GM12873 (cell line): ENCODE measurements around the gene MPC1.

Source experiments
- CTCF ChIP-seq: IDR thresholded peaks from 2 replicates; pipeline ENCODE4 v1.5.1; 2012; ENCODE audit warnings: low read depth, mild to moderate bottlenecking, moderate library complexity, low read length, control low read depth; ENCODE audit not compliant: insufficient read depth; ENCODE audit errors: missing control alignments

Gene MPC1

GRCh38 chr6:166360243-166361076 is 22.3 kb downstream of the MPC1 start:
- no peak for TF ChIP-seq CTCF

- TF ChIP-seq CTCF = no peak
Observed at GRCh38 chr6:166355552-166355951, 27.2 kb downstream of the MPC1 start.

GRCh38 chr6:166354965-166355364 is 27.8 kb downstream of the MPC1 start:
- TF ChIP-seq CTCF = no peak

GRCh38 chr6:166354143-166354542 is 28.6 kb downstream of the MPC1 start:
- no peak for TF ChIP-seq CTCF

- no peak for TF ChIP-seq CTCF
Observed at GRCh38 chr6:166353507-166353906, 29.2 kb downstream of the MPC1 start.

- no peak for TF ChIP-seq CTCF
Observed at GRCh38 chr6:166352923-166353322, 29.8 kb downstream of the MPC1 start.

GRCh38 chr6:166351715-166352285 is 30.9 kb downstream of the MPC1 start:
- no peak for TF ChIP-seq CTCF
